ENCODE results near the gene POLR3F. TPM values are rescaled to one million over a fixed set of nuclear protein-coding genes. Genes with fewer than 3 reads are reported as not detected.
"Not testable (repeated sequence)": the region's sequence is repeated elsewhere in the genome, so short reads cannot be mapped to it uniquely, and the experiment has no call there.

Gene POLR3F
- polyA plus RNA-seq, 3 donors, result 15.0 to 19.5 (median 17.9) TPM

DNA sequence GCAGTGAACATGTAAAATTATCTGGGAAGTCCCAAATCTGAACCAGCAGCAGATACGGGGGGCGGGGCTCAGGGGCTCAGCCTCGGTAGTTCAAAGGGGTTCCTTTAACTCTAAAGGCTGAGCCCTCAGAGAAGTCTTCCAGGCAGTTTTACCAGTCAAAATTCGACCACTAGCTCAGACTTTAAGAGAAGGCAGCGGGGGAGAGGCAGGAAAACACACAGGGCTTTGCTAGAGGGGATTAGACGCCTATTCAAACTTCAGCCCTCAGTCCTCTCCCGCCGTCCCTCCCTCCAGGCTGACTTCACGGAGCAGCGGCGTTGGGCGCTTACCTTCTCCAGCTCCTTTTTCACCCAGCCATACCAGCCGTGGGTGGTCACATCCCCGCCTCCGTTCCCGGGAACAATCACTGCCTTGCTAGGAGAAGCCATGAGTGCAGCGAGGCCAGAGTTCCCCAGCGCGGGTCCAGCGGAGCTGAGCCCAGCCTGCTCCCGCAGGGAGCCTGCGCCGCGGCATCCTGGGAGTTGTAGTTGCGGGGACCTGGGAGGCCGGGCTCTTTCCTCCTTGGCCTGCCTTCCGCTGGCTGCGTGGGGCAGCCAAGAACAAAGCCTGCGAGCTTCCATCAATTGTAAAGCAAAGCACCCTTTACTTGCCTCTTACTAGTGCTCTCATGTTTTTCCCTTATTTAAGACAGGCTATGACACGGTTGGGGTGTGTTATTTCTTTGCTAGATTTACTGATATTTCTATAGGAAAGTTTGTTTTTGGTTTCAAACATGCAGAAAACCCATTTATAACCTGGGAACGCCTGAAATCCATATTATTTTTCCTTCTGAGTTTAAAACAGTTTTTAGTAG lies 29.8 kb downstream of the POLR3F start, which contains the start of gene RBBP9:
Gene RBBP9, minus strand, starts transcription at position 486 of the 853 bp plus-strand sequence. Its CDS starts 58 bp downstream, at position 428.
- DNase-seq, result peak; percentile 88

GRCh38 chr20:18497603-18498002 lies 30.4 kb downstream of the POLR3F start:
- DNase-seq, result no peak

GRCh38 chr20:18501672-18502071 lies 34.5 kb downstream of the POLR3F start:
- DNase-seq, result not testable (repeated sequence)

GRCh38 chr20:18504479-18505060 lies 37.4 kb downstream of the POLR3F start:
- DNase-seq, result no peak

- no peak for DNase-seq
These were observed 39.6 kb downstream of the POLR3F start for GRCh38 chr20:18506744-18507143.

- DNase-seq, result peak; percentile 97
These were observed 40.3 kb downstream of the POLR3F start, which contains the start of gene SEC23B for GRCh38 chr20:18507218-18508191. TSS of gene SEC23B (plus strand) at chr20:18507940. CDS start at chr20:18510836, 2,896 bp downstream.

GRCh38 chr20:18511571-18511970 lies 44.4 kb downstream of the POLR3F start:
- DNase-seq, result no peak

- DNase-seq, result no peak
These were observed 46.0 kb downstream of the POLR3F start for GRCh38 chr20:18513208-18513607.

DNA sequence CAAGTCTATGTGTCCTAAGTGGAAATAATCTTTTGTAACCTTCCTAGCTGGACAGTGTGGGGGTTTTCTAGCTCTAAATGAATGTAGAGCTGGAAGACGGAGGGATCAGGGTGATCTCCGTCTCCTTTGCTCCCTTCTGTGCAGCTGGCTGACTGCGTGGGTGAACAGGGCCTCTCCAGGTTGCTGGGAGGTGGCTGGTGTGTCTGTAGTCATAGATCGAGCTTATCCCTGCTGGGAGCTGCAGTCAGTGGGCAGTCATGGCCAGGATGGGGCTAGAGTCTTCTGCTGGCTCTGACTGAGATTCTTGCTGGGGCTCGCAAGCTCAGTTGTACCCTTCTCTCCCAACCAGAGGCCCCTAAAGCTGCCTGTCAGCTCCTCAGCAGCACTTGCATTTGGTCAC lies 46.9 kb downstream of the POLR3F start:
- no peak for DNase-seq

DNA sequence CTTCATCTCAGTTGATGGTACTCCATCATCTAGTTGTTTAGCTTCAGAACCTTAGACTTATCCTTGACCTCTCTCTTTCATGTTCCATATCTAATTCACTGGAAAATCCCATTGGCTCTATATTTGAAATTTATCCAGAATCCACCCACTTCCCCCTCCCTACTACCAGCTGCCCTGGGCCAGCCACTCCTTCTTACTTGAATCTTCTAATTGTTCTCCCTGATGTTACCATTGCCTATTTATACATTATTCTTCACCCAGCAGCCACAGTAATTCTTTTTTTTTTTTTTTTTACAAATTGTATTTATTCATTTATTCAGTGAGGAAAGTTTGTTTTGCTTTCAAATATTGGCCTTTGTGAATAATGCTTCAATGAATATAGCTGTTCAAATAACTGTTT lies 48.8 kb downstream of the POLR3F start:
- no peak for DNase-seq

DNA sequence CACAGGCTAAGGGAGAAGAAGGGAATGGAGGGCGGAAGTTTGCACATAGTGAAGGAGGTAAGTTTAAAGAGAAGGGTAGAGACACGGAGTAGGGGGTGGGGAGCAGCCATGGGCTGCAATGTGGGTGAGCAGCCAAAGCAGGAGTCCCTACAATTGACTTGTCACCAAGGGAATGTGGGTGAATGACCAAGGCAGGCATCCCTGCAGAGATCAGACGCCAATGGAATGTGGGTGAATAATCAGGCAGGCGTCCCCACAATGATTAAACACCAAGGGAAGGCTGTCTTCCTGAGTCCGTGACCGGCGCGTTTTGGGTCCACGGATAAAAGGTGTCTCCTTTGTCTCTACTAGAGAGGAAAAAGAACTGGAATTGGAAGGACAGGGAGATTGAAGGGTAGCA lies 54.9 kb downstream of the POLR3F start:
- not testable (repeated sequence) for DNase-seq

DNA sequence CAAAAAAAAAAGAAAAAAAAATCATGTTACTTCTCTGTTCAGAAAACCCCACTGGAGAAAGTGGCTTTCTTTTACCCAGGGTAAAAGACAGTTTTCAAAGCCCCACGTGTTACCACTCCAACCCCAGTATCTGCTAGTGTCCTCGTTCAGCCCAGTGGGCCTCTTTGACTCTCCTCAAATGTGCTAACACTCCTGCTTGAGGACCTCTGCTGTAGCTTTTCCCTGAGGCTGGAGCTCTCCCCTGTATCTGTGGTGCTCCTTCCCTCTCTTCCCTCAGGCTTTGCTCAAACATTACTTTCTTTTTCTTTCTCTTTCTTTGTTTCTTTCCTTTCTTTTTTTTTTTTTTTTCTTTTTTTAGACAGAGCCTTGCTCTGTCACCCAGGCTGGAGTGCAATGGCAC lies 55.9 kb downstream of the POLR3F start:
- no peak for DNase-seq

GRCh38 chr20:18524646-18525045 lies 57.5 kb downstream of the POLR3F start:
- DNase-seq, result no peak

GRCh38 chr20:18526761-18527160 lies 59.6 kb downstream of the POLR3F start:
- not testable (repeated sequence) for DNase-seq

DNA sequence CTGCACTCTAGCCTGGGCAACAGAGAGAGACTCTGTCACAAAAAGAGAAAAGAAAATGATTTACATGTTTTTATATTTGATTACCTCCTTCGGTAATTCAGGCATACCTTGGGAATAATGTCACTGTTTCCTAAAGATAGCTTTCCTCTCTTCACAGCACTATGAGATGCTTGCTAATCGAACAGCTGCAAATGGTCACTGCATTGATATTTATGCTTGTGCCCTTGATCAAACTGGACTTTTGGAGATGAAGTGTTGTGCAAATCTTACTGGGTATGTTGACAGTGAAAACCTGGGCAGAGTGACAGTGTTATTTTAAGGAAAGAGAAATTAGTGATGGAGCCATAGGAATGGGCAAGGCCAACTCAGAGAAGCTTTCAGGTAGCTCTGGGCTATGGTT lies 60.1 kb downstream of the POLR3F start:
- no peak for DNase-seq

DNA sequence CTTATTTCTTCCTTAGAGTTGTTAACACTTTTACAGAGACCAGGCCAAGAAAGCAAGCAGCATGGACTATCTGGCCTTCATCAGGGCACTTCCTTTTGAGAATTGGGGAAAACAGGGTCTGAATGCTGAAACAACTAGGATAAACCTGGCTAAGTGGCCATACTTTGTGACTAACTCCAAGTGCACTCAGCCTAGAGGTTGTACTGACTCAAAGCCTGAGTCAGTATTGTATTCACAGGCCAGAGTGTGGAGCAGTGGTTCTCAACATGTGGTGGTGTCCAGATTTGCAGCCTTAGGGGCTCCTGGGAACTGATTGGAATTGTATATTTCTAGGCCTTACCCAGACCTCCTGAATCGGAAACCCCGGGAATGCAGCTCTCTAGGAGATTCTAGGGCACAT lies 60.6 kb downstream of the POLR3F start:
- DNase-seq, result no peak

GRCh38 chr20:18529041-18529440 lies 61.9 kb downstream of the POLR3F start:
- DNase-seq, result no peak

DNA sequence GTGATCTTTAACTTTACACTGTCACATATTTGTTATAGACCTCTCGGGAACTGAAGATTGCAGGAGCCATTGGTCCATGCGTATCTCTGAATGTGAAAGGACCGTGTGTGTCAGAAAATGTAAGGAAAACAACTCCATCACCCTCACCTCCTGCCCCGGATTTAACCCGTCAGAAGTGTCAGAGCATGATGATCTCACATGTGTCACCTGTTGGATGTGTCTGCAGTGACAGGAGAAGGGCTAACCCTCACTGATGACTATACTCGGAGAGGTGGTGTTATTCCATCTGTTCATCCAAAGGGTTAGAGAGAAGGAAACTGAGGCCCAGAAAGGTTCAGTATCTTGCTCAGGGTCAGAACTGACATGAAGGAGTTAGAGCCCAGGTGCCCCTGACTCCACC lies 65.4 kb downstream of the POLR3F start:
- no peak for DNase-seq

DNA sequence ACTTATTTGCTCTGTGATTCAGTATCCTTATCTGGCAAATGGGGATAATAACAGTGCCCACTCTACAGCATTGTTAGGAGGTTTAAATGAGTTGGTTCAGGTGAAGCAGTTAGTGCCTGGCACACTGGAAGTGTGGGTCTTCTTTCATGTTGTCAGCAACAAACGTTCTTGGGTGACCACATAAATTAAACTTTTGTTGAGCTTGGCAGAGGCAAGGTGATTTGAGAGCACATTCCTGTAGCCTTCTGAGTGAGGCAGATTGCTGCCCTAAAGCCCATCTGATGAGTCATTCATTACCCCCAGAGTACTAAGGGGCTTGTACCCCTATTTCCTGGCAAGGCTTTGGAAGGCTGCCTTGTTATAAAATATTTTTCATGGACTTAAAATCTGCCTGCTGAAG lies 66.3 kb downstream of the POLR3F start:
- DNase-seq, result no peak

DNA sequence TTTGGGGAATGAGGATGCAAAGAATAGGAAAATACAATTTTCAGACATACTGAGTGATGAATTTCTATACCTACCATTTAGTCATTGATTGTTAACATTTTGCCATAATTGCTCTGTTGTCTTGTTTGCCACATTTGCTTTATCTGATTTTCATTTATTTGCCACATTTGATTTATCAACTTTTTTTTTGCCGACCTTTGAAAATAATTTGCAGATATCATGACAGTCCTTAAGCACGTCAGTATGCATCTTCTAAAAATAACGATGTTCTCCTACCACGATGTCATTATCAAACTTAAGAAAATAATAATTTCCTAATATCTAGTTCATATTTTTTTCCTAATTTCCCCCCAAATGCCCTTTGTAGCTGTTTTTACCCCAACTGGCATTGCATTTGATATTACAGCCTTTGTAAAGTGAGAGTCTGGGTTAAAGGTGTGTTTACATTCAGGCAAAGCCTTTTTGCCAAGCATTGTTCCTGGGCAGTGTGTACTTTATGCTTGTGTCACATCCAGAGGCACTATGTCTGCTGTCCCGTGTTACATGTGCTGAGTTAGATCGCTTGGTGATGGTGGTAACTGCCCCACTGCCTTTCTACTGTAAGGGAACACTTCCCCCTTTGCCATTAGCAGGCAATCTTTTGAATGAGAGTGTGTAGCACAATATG lies 66.9 kb downstream of the POLR3F start:
- DNase-seq, result no peak
